ENCODE measurements around the gene MUC15. TPM values are rescaled to one million over a fixed set of nuclear protein-coding genes. Genes with fewer than 3 reads are reported as not detected.
"Not testable (repeated sequence)": the region's sequence is repeated elsewhere in the genome, so short reads cannot be mapped to it uniquely, and the experiment has no call there.

Gene MUC15
- total RNA-seq, 4 donors from 2014 or later = not detected

DNA sequence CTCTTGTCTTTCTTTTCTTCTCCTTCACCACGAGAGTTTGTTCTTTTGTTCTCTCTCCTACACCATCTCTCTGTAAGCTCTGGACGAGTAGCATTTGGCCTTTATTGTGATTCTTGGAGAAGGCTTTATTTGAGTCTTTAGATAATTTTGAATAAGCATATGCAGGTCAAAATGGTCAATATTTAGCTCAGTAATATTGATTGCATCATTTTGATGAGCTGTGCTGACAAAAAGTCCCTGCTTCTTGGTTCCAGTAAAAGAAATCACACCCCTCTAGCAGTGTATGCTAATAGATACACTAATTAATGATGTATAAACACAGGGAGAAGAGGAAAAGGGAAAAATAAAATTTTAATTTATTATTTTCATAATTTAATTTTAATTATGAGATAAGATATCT, 25.8 kb upstream of the MUC15 start:
- 75 to 78% methylated on average over 2 of the region's 2 CpGs for WGBS, 2 donors
- DNase-seq (ENCODE audit: low spot score in 2 of 2) = no peak
- no peaks in the 10 kb centered on the region for H3K27me3 ChIP-seq

GRCh38 chr11:26597049-26597689, 25.1 kb upstream of the MUC15 start:
- WGBS, 2 donors = 93 to 94% methylated on average over 20 of the region's 20 CpGs
- not testable (repeated sequence) for H3K4me1 ChIP-seq; H3K9me3 ChIP-seq; H3K36me3 ChIP-seq; H3K27me3 ChIP-seq; H3K27ac ChIP-seq; H3K4me3 ChIP-seq; DNase-seq (ENCODE audit: low spot score in 2 of 2)

More for the DNA sequence above, 25.8 kb upstream of the MUC15 start:
- Histone ChIP-seq H3K27ac (no peak overlapping the region), H3K4me1 (no peaks in the 10 kb centered on the region), H3K9me3 (no peaks in the 10 kb centered on the region), H3K4me3 (no peak overlapping the region), H3K36me3 (no peaks in the 10 kb centered on the region)
- TF ChIP-seq POLR2A (IDR thresholded peaks at IDR 0.05) (no peak), EP300 (IDR thresholded peaks at IDR 0.05) (no peak)
- TF ChIP-seq, protein P1, sequence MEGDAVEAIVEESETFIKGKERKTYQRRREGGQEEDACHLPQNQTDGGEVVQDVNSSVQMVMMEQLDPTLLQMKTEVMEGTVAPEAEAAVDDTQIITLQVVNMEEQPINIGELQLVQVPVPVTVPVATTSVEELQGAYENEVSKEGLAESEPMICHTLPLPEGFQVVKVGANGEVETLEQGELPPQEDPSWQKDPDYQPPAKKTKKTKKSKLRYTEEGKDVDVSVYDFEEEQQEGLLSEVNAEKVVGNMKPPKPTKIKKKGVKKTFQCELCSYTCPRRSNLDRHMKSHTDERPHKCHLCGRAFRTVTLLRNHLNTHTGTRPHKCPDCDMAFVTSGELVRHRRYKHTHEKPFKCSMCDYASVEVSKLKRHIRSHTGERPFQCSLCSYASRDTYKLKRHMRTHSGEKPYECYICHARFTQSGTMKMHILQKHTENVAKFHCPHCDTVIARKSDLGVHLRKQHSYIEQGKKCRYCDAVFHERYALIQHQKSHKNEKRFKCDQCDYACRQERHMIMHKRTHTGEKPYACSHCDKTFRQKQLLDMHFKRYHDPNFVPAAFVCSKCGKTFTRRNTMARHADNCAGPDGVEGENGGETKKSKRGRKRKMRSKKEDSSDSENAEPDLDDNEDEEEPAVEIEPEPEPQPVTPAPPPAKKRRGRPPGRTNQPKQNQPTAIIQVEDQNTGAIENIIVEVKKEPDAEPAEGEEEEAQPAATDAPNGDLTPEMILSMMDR (IDR thresholded peaks at IDR 0.05) = no peak

GRCh38 chr11:26595207-26595865, 23.3 kb upstream of the MUC15 start:
- H3K27me3 ChIP-seq; DNase-seq (ENCODE audit: low spot score in 2 of 2); H3K9me3 ChIP-seq; H3K27ac ChIP-seq; H3K4me1 ChIP-seq; H3K4me3 ChIP-seq; H3K36me3 ChIP-seq: not testable (repeated sequence)
- 58 to 64% methylated on average over 7 of the region's 7 CpGs for WGBS, 2 donors

GRCh38 chr11:26593691-26594090, 21.6 kb upstream of the MUC15 start:
- no peaks in the 10 kb centered on the region for H3K36me3 ChIP-seq
- TF ChIP-seq, protein P1 (IDR thresholded peaks at IDR 0.05) = no peak
- TF ChIP-seq EP300 (IDR thresholded peaks at IDR 0.05) (no peak), POLR2A (IDR thresholded peaks at IDR 0.05) (no peak)
- 83% methylated on average over 11 of the region's 11 CpGs for WGBS, 2 donors
- no peaks in the 10 kb centered on the region for H3K4me1 ChIP-seq
- no peak overlapping the region for H3K27ac ChIP-seq
- no peaks in the 10 kb centered on the region for H3K9me3 ChIP-seq
- no peak for DNase-seq (ENCODE audit: low spot score in 2 of 2)
- no peak overlapping the region for H3K4me3 ChIP-seq
- H3K27me3 ChIP-seq = no peaks in the 10 kb centered on the region

DNA sequence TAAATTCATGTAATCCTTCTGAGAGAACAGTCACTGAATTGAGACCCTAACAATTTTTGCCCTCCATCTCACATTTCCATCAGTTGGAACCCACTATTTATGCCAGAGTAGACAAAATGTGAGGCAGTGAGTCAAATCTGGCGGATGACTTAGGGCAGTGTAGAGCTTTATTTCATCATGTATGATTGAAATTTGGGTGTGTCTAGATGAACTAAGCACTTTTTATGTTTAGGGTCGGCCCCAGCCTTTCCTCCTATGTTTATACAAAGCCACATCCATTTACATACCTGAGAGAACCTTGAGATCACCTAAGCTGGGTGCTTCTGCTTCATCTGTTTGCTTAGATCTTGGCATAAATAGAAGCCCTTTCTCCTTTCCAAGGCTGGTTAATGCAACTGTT, 15.0 kb upstream of the MUC15 start:
- no peak for DNase-seq (ENCODE audit: low spot score in 2 of 2)
- Histone ChIP-seq H3K27me3 (no peaks in the 10 kb centered on the region), H3K27ac (no peak overlapping the region), H3K9me3 (no peaks in the 10 kb centered on the region), H3K36me3 (no peaks in the 10 kb centered on the region), H3K4me3 (no peak overlapping the region), H3K4me1 (no peaks in the 10 kb centered on the region)
- 71 to 89% methylated on average over 2 of the region's 2 CpGs for WGBS, 2 donors
- TF ChIP-seq POLR2A (IDR thresholded peaks at IDR 0.05) = no peak
- TF ChIP-seq, protein P1 (IDR thresholded peaks at IDR 0.05) = no peak
- no peak for TF ChIP-seq EP300 (IDR thresholded peaks at IDR 0.05)

DNA sequence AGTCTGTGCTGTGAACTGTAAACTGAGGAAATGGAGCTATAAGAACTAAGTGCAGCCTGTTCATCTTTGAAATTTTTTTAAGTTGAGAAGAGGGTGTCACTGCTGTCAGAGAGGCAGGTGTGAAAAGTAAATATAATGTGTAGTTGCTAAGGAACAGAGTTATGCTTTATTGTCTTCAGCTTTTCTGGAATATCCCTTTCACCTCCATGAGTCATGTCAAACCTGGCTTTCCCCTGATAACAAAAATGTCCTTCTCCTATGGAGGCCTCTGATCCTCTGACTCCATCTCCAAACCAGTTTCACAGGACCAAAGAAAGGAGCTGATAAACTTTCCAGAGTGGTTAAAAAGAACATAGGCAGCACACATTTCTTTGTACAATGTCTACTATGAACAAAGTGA, 12.8 kb upstream of the MUC15 start:
- Histone ChIP-seq H3K4me3 (no peak overlapping the region), H3K27me3 (no peaks in the 10 kb centered on the region), H3K4me1 (no peaks in the 10 kb centered on the region), H3K27ac (no peak overlapping the region), H3K9me3 (no peaks in the 10 kb centered on the region), H3K36me3 (no peaks in the 10 kb centered on the region)
- no peak for DNase-seq (ENCODE audit: low spot score in 2 of 2)
- TF ChIP-seq EP300 (IDR thresholded peaks at IDR 0.05) (no peak), POLR2A (IDR thresholded peaks at IDR 0.05) (no peak)
- TF ChIP-seq, protein P1 (IDR thresholded peaks at IDR 0.05) = no peak
